ENCODE results near the gene MLEC.

GRCh38 chr12:120692524-120693033 lies 5.6 kb downstream of the MLEC start:
- TF ChIP-seq CTCF (IDR thresholded peaks at IDR 0.05) (no peak), POLR2A (IDR thresholded peaks at IDR 0.05) (no peak), EP300 (IDR thresholded peaks at IDR 0.05) (no peak)
